SU-DHL-6 (cell line): ENCODE measurements around the gene SLC36A1.

Source experiments
- H2AFZ ChIP-seq: fragments of 200-600 bp; sonication (generic); 2 replicates; pipeline ENCODE4 v1.6.1; 2014; ENCODE audit warnings: low read depth, mild to moderate bottlenecking, moderate library complexity, mixed read lengths, antibody characterized with exemption, low read length; ENCODE audit not compliant: severe bottlenecking
- H3F3A ChIP-seq: fragments of 200-600 bp; shearing (Covaris generic); 2 replicates; pipeline ENCODE4 v1.6.0; 2016; ENCODE audit warnings: antibody characterized with exemption, mild to moderate bottlenecking; ENCODE audit not compliant: insufficient read depth
- H3K27ac ChIP-seq: fragments of 200-600 bp; sonication (generic); 2 replicates; pipeline ENCODE4 v1.5.1; 2016; ENCODE audit warnings: low read depth, mild to moderate bottlenecking, low read length, moderate library complexity, mixed read lengths
- H3K27me3 ChIP-seq: fragments of 200-600 bp; sonication (generic), shearing (Covaris generic); 2 replicates; pipeline ENCODE4 v1.6.0; 2014; ENCODE audit warnings: mild to moderate bottlenecking, low read length
- H3K36me3 ChIP-seq: fragments of 200-600 bp; sonication (generic); 2 replicates; pipeline ENCODE4 v1.6.1; 2014; ENCODE audit warnings: mild to moderate bottlenecking, low read length, mixed read lengths
- H3K4me2 ChIP-seq: fragments of 300-600, 200-600 bp; shearing (Covaris generic), sonication (generic); 2 replicates; pipeline ENCODE4 v1.6.0; 2014; ENCODE audit warnings: low read length, low read depth, mild to moderate bottlenecking; ENCODE audit not compliant: poor library complexity, severe bottlenecking
- H3K4me3 ChIP-seq: fragments of 200-600 bp; sonication (generic); 2 replicates; pipeline ENCODE4 v1.5.1; 2014; ENCODE audit warnings: antibody characterized with exemption, low read length, mild to moderate bottlenecking, mixed read lengths; ENCODE audit not compliant: insufficient read depth, poor library complexity, severe bottlenecking
- H3K79me2 ChIP-seq: fragments of 200-600 bp; sonication (generic); 2 replicates; pipeline ENCODE4 v1.6.1; 2014; ENCODE audit warnings: mild to moderate bottlenecking, low read length, moderate library complexity; ENCODE audit not compliant: insufficient read depth
- H3K9ac ChIP-seq: fragments of 200-600 bp; sonication (generic); 2 replicates; pipeline ENCODE4 v1.7.0; 2014; ENCODE audit warnings: mild to moderate bottlenecking, low read length
- H3K9me2 ChIP-seq: fragments of 200-600 bp; sonication (generic); replicated peaks from 2 replicates; pipeline ENCODE4 v1.6.1; 2014; ENCODE audit warnings: low read length; ENCODE audit not compliant: insufficient read depth
- H3K9me3 ChIP-seq: fragments of 200-600 bp; sonication (generic); 2 replicates; pipeline ENCODE4 v1.6.1; 2014; ENCODE audit warnings: low read length, mixed read lengths; ENCODE audit not compliant: insufficient read depth
- H4K20me1 ChIP-seq: fragments of 200-600 bp; sonication (generic); 2 replicates; pipeline ENCODE4 v1.6.1; 2014; ENCODE audit warnings: low read depth, mild to moderate bottlenecking, antibody characterized with exemption, low read length, moderate library complexity, mixed read lengths
- CTCF ChIP-seq: fragments of 200-600 bp; sonication (generic); IDR thresholded peaks from one replicate; pipeline ENCODE4 v1.5.1; 2017; ENCODE audit warnings: antibody characterized with exemption, mild to moderate bottlenecking, low read length, moderate library complexity; ENCODE audit not compliant: insufficient read depth, poor library complexity, severe bottlenecking
- EZH2phosphoT487 ChIP-seq: fragments of 200-600 bp; sonication (generic), shearing (Covaris generic); conservative IDR thresholded peaks from 2 replicates; pipeline ENCODE4 v1.6.1; 2018; ENCODE audit warnings: mild to moderate bottlenecking, antibody characterized with exemption, low read length, moderate library complexity, mixed read lengths

SLC36A1 gene

GRCh38 chr5:151464101-151464500 lies 16.7 kb downstream of the SLC36A1 start:
- Histone ChIP-seq H3K36me3 (no peaks in the 10 kb centered on the region), H2AFZ (no peak overlapping the region), H3K27me3 (no peaks in the 10 kb centered on the region), H3K4me3 (no peak overlapping the region), H3K9me2 (no peaks in the 10 kb centered on the region), H3K4me2 (no peak overlapping the region), H3K79me2 (no peaks in the 10 kb centered on the region), H3K9me3 (no peaks in the 10 kb centered on the region), H3K27ac (no peak overlapping the region), H3F3A (no peaks in the 10 kb centered on the region), H4K20me1 (no peaks in the 10 kb centered on the region), H3K9ac (no peak overlapping the region)
- no peak for TF ChIP-seq EZH2phosphoT487
- TF ChIP-seq CTCF, result no peak

- Histone ChIP-seq H4K20me1 (no peaks in the 10 kb centered on the region), H3K9ac (no peak overlapping the region), H3K27ac (no peak overlapping the region), H3K4me3 (no peak overlapping the region), H3F3A (no peaks in the 10 kb centered on the region), H2AFZ (no peak overlapping the region), H3K9me3 (no peaks in the 10 kb centered on the region), H3K4me2 (no peak overlapping the region), H3K27me3 (no peaks in the 10 kb centered on the region), H3K36me3 (0 out of 2 replicates have a peak, but pooled peaks cover 3% of the 10 kb centered on the region), H3K9me2 (no peaks in the 10 kb centered on the region), H3K79me2 (no peaks in the 10 kb centered on the region)
- TF ChIP-seq CTCF (no peak), EZH2phosphoT487 (no peak)
These were observed 18.1 kb downstream of the SLC36A1 start for GRCh38 chr5:151465476-151465875.

- H3K27ac ChIP-seq, result no peak overlapping the region
- H3K9me3 ChIP-seq, result no peaks in the 10 kb centered on the region
- H3K4me3 ChIP-seq, result no peak overlapping the region
- no peaks in the 10 kb centered on the region for H4K20me1 ChIP-seq
- TF ChIP-seq EZH2phosphoT487 (no peak), CTCF (no peak)
- no peak overlapping the region for H3K4me2 ChIP-seq
- no peaks in the 10 kb centered on the region for H3K27me3 ChIP-seq
- H3K79me2 ChIP-seq, result no peaks in the 10 kb centered on the region
- no peaks in the 10 kb centered on the region for H3F3A ChIP-seq
- no peak overlapping the region for H3K9ac ChIP-seq
- H2AFZ ChIP-seq, result no peak overlapping the region
- no peaks in the 10 kb centered on the region for H3K9me2 ChIP-seq
- H3K36me3 ChIP-seq, result 0 out of 2 replicates have a peak, but pooled peaks cover 3% of the 10 kb centered on the region
These were observed 20.2 kb downstream of the SLC36A1 start for GRCh38 chr5:151467576-151467975.

GRCh38 chr5:151469386-151469785 lies 22.0 kb downstream of the SLC36A1 start:
- Histone ChIP-seq H3K27me3 (no peaks in the 10 kb centered on the region), H3F3A (no peaks in the 10 kb centered on the region), H3K27ac (no peak overlapping the region), H3K9me3 (no peaks in the 10 kb centered on the region), H3K9me2 (no peaks in the 10 kb centered on the region), H4K20me1 (no peaks in the 10 kb centered on the region), H3K4me3 (no peak overlapping the region), H3K4me2 (no peak overlapping the region), H2AFZ (no peak overlapping the region), H3K79me2 (no peaks in the 10 kb centered on the region), H3K9ac (no peak overlapping the region), H3K36me3 (0 out of 2 replicates have a peak, but pooled peaks cover 3% of the 10 kb centered on the region)
- TF ChIP-seq EZH2phosphoT487 (no peak), CTCF (no peak)
